Activated naive CD8-positive, alpha-beta T cell treated with anti-CD3 and anti-CD28 coated beads, Interleukin-2, amount 10 ng/mL, durations not matched to agents 7 days and 5 days (primary cell): ENCODE data around the gene RTEL1. TPM values are rescaled to one million over a fixed set of nuclear protein-coding genes. Genes with fewer than 3 reads are reported as not detected.
A peak's percentile ranks its signal among the peaks of the same experiment; 100 is the strongest.
"Not testable (repeated sequence)": the region's sequence is repeated elsewhere in the genome, so short reads cannot be mapped to it uniquely, and the experiment has no call there.

Experiments used
- ATAC-seq: fragments of 150-1000 bp; cut with Tn5 transposase; one replicate; pipeline ENCODE4 v1.10.0; 2021; ENCODE audit warnings: low read depth, moderate library complexity
- POLR2A ChIA-PET: fragments of 350-600 bp; sonication (Branson Sonifier 250); formaldehyde crosslinking; loops from one replicate; lab custom pipeline; 2021; ENCODE audit warnings: antibody characterized with exemption; lab: Charles Lee
- DNase-seq: peaks from one replicate; pipeline ENCODE4 v3.0.0; 2021
- H3K27ac Mint-ChIP-seq: one replicate; pipeline ENCODE4 v1.8.0; 2022; ENCODE audit warnings: mild to moderate bottlenecking, mixed read lengths
- H3K27me3 Mint-ChIP-seq: one replicate; pipeline ENCODE4 v1.8.0; 2022; ENCODE audit warnings: mild to moderate bottlenecking, moderate library complexity, mixed read lengths
- H3K36me3 Mint-ChIP-seq: one replicate; pipeline ENCODE4 v1.8.0; 2021; ENCODE audit warnings: mild to moderate bottlenecking, mixed read lengths
- H3K4me1 Mint-ChIP-seq: one replicate; pipeline ENCODE4 v1.8.0; 2021; ENCODE audit warnings: mixed read lengths
- H3K4me3 Mint-ChIP-seq: one replicate; pipeline ENCODE4 v1.8.0; 2022; ENCODE audit warnings: mild to moderate bottlenecking, moderate library complexity, mixed read lengths
- H3K9me3 Mint-ChIP-seq: one replicate; pipeline ENCODE4 v1.8.0; 2021; ENCODE audit warnings: mixed read lengths
- total RNA-seq, 2 experiments: library from RNA; stranded (reverse); gene quantifications; one replicate each; pipeline ENCODE4 v1.2.3, GENCODE V29; 2021

The RTEL1 gene
- total RNA-seq, 2 experiments from 2014 or later, result 41.3 to 41.5 TPM

GRCh38 chr20:63648190-63648589 is 9.9 kb upstream of the RTEL1 start:
- H3K27ac Mint-ChIP-seq, result no peak overlapping the region
- H3K27me3 Mint-ChIP-seq, result peaks cover 9% of the 10 kb centered on the region
- H3K4me1 Mint-ChIP-seq, result peaks cover 3% of the 10 kb centered on the region
- no peak for DNase-seq
- no peak for ATAC-seq
- H3K36me3 Mint-ChIP-seq, result no peaks in the 10 kb centered on the region
- no peaks in the 10 kb centered on the region for H3K9me3 Mint-ChIP-seq
- no peak overlapping the region for H3K4me3 Mint-ChIP-seq
- POLR2A ChIA-PET, result no interaction called here

GRCh38 chr20:63648895-63649589 is 9.1 kb upstream of the RTEL1 start:
- no peak for DNase-seq
- H3K9me3 Mint-ChIP-seq, result no peaks in the 10 kb centered on the region
- no peak overlapping the region for H3K27ac Mint-ChIP-seq
- peaks cover 5% of the 10 kb centered on the region for H3K4me1 Mint-ChIP-seq
- H3K27me3 Mint-ChIP-seq, result peaks cover 9% of the 10 kb centered on the region
- H3K4me3 Mint-ChIP-seq, result no peak overlapping the region
- H3K36me3 Mint-ChIP-seq, result no peaks in the 10 kb centered on the region
- POLR2A ChIA-PET, result no interaction called here
- no peak for ATAC-seq

- H3K4me3 Mint-ChIP-seq, POLR2A ChIA-PET, H3K9me3 Mint-ChIP-seq, H3K27me3 Mint-ChIP-seq, H3K36me3 Mint-ChIP-seq, ATAC-seq, H3K27ac Mint-ChIP-seq, DNase-seq: not testable (repeated sequence)
- H3K4me1 Mint-ChIP-seq, result peaks cover 12% of the 10 kb centered on the region
Measured at GRCh38 chr20:63650486-63650885, 7.6 kb upstream of the RTEL1 start.

- POLR2A ChIA-PET, result no interaction called here
- Mint-ChIP-seq H3K27ac (no peak overlapping the region), H3K9me3 (no peaks in the 10 kb centered on the region), H3K36me3 (no peaks in the 10 kb centered on the region), H3K27me3 (peaks cover 9% of the 10 kb centered on the region), H3K4me3 (peak overlapping the region; percentile 76), H3K4me1 (peaks cover 12% of the 10 kb centered on the region)
- no peak for DNase-seq
- ATAC-seq, result peak; percentile 5
Measured at GRCh38 chr20:63651942-63652191, 6.2 kb upstream of the RTEL1 start.

GRCh38 chr20:63652192-63652980 is 5.7 kb upstream of the RTEL1 start:
- POLR2A ChIA-PET, result interaction anchor here (1.0 to 1.5 kb wide), 2 partner anchors 7 to 11 kb away, joined by 3 to 7 read pairs; no protein-coding TSS in a partner anchor
- ATAC-seq, result peak; percentile 17
- Mint-ChIP-seq H3K27me3 (peaks cover 9% of the 10 kb centered on the region), H3K9me3 (no peaks in the 10 kb centered on the region), H3K4me1 (peaks cover 12% of the 10 kb centered on the region), H3K36me3 (no peaks in the 10 kb centered on the region), H3K4me3 (peak overlapping the region; percentile 76), H3K27ac (no peak overlapping the region)
- peak; percentile 51 for DNase-seq

- ATAC-seq (peak; percentile 43), DNase-seq (peak; percentile 83)
- peak within 1 kb of the TSS; percentile 56 for H3K27ac Mint-ChIP-seq
- peaks cover 9% of the 10 kb centered on the region for H3K27me3 Mint-ChIP-seq
- peak within 1 kb of the TSS; percentile 85 for H3K4me3 Mint-ChIP-seq
- peaks cover 12% of the 10 kb centered on the region for H3K4me1 Mint-ChIP-seq
- POLR2A ChIA-PET, result interaction anchor here (0.5 to 1.5 kb wide), 3 partner anchors 8 to 19 kb away, joined by 3 to 7 read pairs (median 4); no protein-coding TSS in a partner anchor
- H3K36me3 Mint-ChIP-seq, result no peaks in the 10 kb centered on the region
- H3K9me3 Mint-ChIP-seq, result no peaks in the 10 kb centered on the region
Measured at GRCh38 chr20:63653041-63653973, 4.8 kb upstream of the RTEL1 start, which contains the start of gene STMN3. STMN3 (minus strand) TSS chr20:63653424; CDS start chr20:63653345, 79 bp downstream.

- peaks cover 9% of the 10 kb centered on the region for H3K27me3 Mint-ChIP-seq
- H3K4me1 Mint-ChIP-seq, result peaks cover 14% of the 10 kb centered on the region
- DNase-seq (no peak), ATAC-seq (no peak)
- peak overlapping the region; percentile 85 for H3K4me3 Mint-ChIP-seq
- H3K36me3 Mint-ChIP-seq, result no peaks in the 10 kb centered on the region
- peak overlapping the region; percentile 56 for H3K27ac Mint-ChIP-seq
- no peaks in the 10 kb centered on the region for H3K9me3 Mint-ChIP-seq
- POLR2A ChIA-PET, result interaction anchor here (0.5 to 1.5 kb wide), 3 partner anchors 12 to 20 kb away, joined by 3 to 7 read pairs (median 4); no protein-coding TSS in a partner anchor
Measured at GRCh38 chr20:63653974-63654668, 4.0 kb upstream of the RTEL1 start.

GRCh38 chr20:63655249-63655648 is 2.9 kb upstream of the RTEL1 start:
- POLR2A ChIA-PET, result interaction anchor here (1.1 kb wide), 1 partner anchor 13 kb away, joined by 3 read pairs; no protein-coding TSS in a partner anchor
- Mint-ChIP-seq H3K9me3 (no peaks in the 10 kb centered on the region), H3K36me3 (no peaks in the 10 kb centered on the region), H3K4me3 (no peak overlapping the region), H3K27ac (no peak overlapping the region), H3K27me3 (peaks cover 9% of the 10 kb centered on the region), H3K4me1 (peaks cover 19% of the 10 kb centered on the region)
- ATAC-seq, result no peak
- no peak for DNase-seq

- Mint-ChIP-seq H3K9me3 (no peaks in the 10 kb centered on the region), H3K27ac (no peak overlapping the region), H3K27me3 (peaks cover 3% of the 10 kb centered on the region), H3K4me1 (peaks cover 19% of the 10 kb centered on the region), H3K4me3 (no peak overlapping the region), H3K36me3 (no peaks in the 10 kb centered on the region)
- ATAC-seq, result no peak
- POLR2A ChIA-PET, result no interaction called here
- no peak for DNase-seq
Measured at GRCh38 chr20:63656451-63656850, 1.7 kb upstream of the RTEL1 start.

- Mint-ChIP-seq H3K9me3 (no peaks in the 10 kb centered on the region), H3K27ac (peak overlapping the region; percentile 92), H3K4me1 (peaks cover 17% of the 10 kb centered on the region), H3K27me3 (no peaks in the 10 kb centered on the region), H3K4me3 (peak overlapping the region; percentile 95), H3K36me3 (peaks cover 1% of the 10 kb centered on the region)
- POLR2A ChIA-PET, result interaction anchor here (0.7 to 2.0 kb wide), 13 partner anchors 16 to 238 kb away, joined by 3 to 16 read pairs (median 6); partner anchors contain the start of genes ARFRP1, GMEB2, HELZ2 and PTK6
- DNase-seq (no peak), ATAC-seq (no peak)
Measured at GRCh38 chr20:63657260-63657936, 714 bp upstream of the RTEL1 start.

GRCh38 chr20:63658749-63659187 is 656 bp downstream of the RTEL1 start:
- ATAC-seq, result peak; percentile 30
- DNase-seq, result no peak
- Mint-ChIP-seq H3K9me3 (no peaks in the 10 kb centered on the region), H3K4me1 (peaks cover 17% of the 10 kb centered on the region), H3K27ac (peak overlapping the region; percentile 92), H3K27me3 (no peaks in the 10 kb centered on the region), H3K36me3 (peaks cover 1% of the 10 kb centered on the region), H3K4me3 (peak overlapping the region; percentile 95)
- POLR2A ChIA-PET, result interaction anchor here (0.6 to 2.0 kb wide), 21 partner anchors 17 to 419 kb away, joined by 3 to 16 read pairs (median 5); partner anchors contain the start of genes ARFRP1, GMEB2, HELZ2 and PPDPF

- Mint-ChIP-seq H3K36me3 (peaks cover 1% of the 10 kb centered on the region), H3K4me3 (peak overlapping the region; percentile 95), H3K9me3 (no peaks in the 10 kb centered on the region), H3K4me1 (peaks cover 13% of the 10 kb centered on the region), H3K27ac (no peak overlapping the region), H3K27me3 (no peaks in the 10 kb centered on the region)
- ATAC-seq, result no peak
- no peak for DNase-seq
- POLR2A ChIA-PET, result interaction anchor here (2.0 kb wide), 1 partner anchor 106 kb away, joined by 9 read pairs; no protein-coding TSS in a partner anchor
Measured at GRCh38 chr20:63659370-63659769, 1.3 kb downstream of the RTEL1 start.
